Measurements from ENCODE around the gene OTOG.

DNA sequence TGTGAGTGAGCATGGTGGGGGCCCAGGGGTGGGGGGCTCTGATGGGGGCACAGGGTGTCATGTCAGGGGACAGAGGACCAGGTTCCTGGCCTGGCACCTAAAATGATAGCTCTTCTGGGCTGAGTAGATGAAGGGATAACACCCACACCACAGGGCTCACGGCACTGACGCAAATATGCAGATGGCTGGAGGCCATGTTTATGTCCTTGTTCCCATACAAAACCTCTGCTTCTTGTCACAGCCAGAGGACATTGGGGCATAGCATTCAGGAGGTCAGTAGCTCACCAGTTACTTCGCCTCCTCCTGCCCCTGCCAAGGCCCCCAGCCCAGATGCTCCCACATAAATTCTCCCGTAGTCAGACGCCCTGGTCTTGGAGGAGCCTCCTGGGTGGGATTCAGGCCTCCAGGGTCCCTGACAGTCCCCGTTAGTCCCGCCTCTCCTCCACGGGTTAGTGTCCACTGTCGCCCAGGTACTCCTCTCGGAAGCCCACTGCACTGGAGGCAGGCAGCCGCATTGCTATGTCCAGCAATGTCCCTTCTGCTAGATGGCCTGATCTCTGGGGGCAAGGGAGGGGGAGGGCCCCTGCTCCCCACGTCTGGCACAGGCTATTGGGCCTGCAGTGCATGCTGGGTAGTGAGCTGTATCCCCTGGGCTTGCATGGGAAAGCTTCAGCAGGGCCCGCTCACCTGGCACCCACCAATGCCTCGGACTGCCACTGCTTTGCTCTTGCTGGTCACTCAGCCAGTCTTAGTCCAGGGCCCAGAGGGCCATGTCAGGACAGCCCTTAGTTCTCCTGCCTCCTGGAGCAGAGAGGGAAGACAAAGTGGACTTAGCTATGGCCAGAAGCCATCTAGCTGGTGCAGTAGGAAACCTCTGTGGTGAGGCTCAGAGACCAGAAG, 96.7 kb downstream of the OTOG start:
- TF ChIP-seq EZH2 (IDR thresholded peaks at IDR 0.05; ENCODE audit: insufficient read depth, poor library complexity, severe bottlenecking) (no peak), EZH2phosphoT487 (IDR thresholded peaks at IDR 0.05; ENCODE audit: insufficient read depth, low read depth) (no peak)

All from GM23248 (cell line).